Effector memory CD8-positive, alpha-beta T cell (primary cell): Measurements from ENCODE around the gene ZNF24.

Experiments used
- ATAC-seq: fragments of 150-1000 bp; cut with Tn5 transposase; replicated peaks from 2 replicates; pipeline ENCODE4 v1.10.0; 2021; ENCODE audit warnings: mild to moderate bottlenecking, moderate library complexity
- DNase-seq, 3 experiments: peaks; one replicate each; pipeline ENCODE4 v3.0.0; 2021
- H3K27ac Mint-ChIP-seq, 2 donors: one replicate each; pipeline ENCODE4 v1.8.0; 2022; ENCODE audit warnings: mild to moderate bottlenecking in 2 of 2, mixed read lengths in 2 of 2, moderate library complexity in 2 of 2
- H3K27me3 Mint-ChIP-seq, 2 donors: one replicate each; pipeline ENCODE4 v1.8.0; 2022; ENCODE audit warnings: mixed read lengths in 2 of 2
- H3K36me3 Mint-ChIP-seq: one replicate; pipeline ENCODE4 v1.8.0; 2022; ENCODE audit warnings: mild to moderate bottlenecking, moderate library complexity, mixed read lengths; ENCODE audit not compliant: insufficient read depth
- H3K4me1 Mint-ChIP-seq, 2 donors: one replicate each; pipeline ENCODE4 v1.8.0; 2022; ENCODE audit warnings: low read depth in 2 of 2, mixed read lengths in 2 of 2
- H3K4me3 Mint-ChIP-seq, 2 donors: one replicate each; pipeline ENCODE4 v1.8.0; 2022; ENCODE audit warnings: mild to moderate bottlenecking in 2 of 2, mixed read lengths in 2 of 2, moderate library complexity in 2 of 2
- H3K9me3 Mint-ChIP-seq, 2 donors: one replicate each; pipeline ENCODE4 v1.8.0; 2022; ENCODE audit warnings: mixed read lengths in 2 of 2

The ZNF24 gene

DNA sequence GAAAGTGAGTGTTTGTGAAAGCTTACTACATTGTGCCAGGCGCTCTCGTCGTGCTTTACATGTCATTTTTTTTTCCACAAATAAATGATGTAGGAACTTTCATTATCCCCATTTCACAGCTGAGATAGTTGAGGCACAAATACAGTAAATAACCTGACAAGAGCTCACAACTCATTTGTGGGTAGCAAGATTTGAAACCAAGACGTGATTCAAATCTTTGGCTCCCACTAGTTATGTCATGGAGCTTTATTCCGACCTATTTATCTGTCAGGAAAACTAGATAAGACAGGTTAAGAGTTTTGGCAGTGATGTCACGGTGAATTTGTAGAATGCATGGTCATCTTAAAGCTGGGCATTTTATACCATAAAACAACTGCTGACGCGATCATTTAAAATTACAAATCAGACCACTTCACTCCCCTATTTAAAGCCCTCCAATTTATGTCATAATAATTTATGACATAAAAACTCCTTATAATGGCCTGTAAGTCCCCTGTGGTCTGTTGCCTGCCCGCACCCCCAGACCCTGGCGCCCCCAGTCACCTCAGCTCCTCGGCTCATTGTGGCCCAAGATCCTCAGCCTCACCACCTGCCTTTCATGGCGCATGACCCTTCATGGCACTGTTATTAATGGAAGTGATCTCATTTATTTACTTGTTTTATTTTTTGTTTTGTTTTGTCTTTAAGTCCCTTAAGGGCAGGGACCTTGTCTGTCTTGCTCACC is 678 bp upstream of the ZNF24 start:
- ATAC-seq (no peak), DNase-seq (no peak)
- Mint-ChIP-seq H3K4me1 (peaks cover 23 to 34% of the 10 kb centered on the region in 2 donors), H3K27ac (peak overlapping the region; percentile 96 to 98), H3K9me3 (no peaks in the 10 kb centered on the region), H3K4me3 (peak overlapping the region; percentile 95 to 97), H3K36me3 (peaks cover 52% of the 10 kb centered on the region), H3K27me3 (no peaks in the 10 kb centered on the region)

DNA sequence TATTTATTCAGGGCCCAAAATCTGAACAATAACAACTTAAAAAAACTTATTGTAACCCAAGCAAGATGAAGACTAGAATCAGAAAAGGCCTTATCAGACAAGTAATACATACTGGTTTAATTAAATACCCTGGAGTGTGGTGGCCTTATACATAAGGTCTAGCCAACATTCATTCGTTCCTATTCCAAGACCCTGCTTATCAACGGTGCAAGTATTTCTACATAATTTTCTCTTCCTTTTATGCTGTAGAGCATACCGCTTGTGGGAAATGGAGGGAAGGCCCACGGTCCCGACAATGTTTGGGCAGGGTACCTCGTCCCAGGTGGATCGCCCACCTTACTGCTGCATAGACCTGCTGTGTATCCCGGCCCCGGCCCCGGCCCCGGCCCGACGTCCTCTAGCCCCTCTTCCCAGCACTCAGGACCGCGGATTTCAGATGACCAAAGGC is 708 bp downstream of the ZNF24 start:
- Mint-ChIP-seq H3K27me3 (no peaks in the 10 kb centered on the region), H3K27ac (peak overlapping the region; percentile 96 to 98), H3K4me3 (peak overlapping the region; percentile 95 to 97), H3K9me3 (no peaks in the 10 kb centered on the region), H3K4me1 (peaks cover 28 to 44% of the 10 kb centered on the region in 2 donors), H3K36me3 (peaks cover 66% of the 10 kb centered on the region)
- ATAC-seq = peak; percentile 4
- DNase-seq = no peak

DNA sequence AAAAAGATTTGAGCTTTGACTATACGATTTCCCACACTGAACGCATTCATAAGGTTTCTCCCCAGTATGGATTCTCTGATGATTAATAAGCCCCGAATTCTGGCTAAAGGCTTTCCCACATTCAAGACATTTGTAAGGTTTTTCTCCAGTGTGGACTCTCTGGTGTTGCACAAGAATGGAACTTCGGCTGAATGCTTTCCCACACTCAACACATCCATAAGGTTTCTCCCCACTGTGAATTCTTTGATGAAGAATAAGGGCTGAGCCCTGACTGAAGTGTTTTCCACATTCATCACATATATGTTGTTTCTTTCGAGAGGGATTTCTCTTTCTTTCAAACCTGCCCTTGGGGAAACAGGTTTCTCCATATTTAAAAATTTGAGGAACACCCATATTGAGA is 6.9 kb downstream of the ZNF24 start:
- Mint-ChIP-seq H3K4me1 (peaks cover 16 to 40% of the 10 kb centered on the region in 2 donors), H3K36me3 (peaks cover 81% of the 10 kb centered on the region), H3K27ac (no peak overlapping the region), H3K27me3 (no peaks in the 10 kb centered on the region), H3K9me3 (no peaks in the 10 kb centered on the region), H3K4me3 (no peak overlapping the region)
- ATAC-seq = no peak
- no peak for DNase-seq

DNA sequence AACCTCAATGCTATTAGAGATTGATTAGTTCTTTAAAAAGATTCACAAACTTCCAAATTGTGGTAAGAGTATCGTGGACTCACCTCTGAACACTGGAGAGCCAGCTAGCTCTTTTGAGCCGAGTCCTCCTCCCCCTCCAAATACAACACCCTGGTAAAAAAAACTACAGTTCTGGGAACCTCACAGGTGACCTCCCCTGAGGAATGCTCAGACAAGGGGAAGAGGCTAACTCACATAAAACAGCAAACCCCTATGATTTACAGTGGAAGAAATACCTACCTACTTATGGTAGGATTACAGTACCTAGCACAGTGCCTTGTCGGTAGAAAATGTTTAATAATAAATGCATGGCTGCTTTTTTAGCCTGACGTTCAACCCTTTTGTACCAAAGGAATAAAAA is 8.4 kb downstream of the ZNF24 start:
- no peak for ATAC-seq
- no peaks in the 10 kb centered on the region for H3K27me3 Mint-ChIP-seq
- peaks cover 76% of the 10 kb centered on the region for H3K36me3 Mint-ChIP-seq
- no peaks in the 10 kb centered on the region for H3K9me3 Mint-ChIP-seq
- H3K27ac Mint-ChIP-seq = peak overlapping the region in 1 of 2 donors; percentile 19
- H3K4me3 Mint-ChIP-seq = no peak overlapping the region
- H3K4me1 Mint-ChIP-seq = peaks cover 13 to 37% of the 10 kb centered on the region in 2 donors
- no peak for DNase-seq

DNA sequence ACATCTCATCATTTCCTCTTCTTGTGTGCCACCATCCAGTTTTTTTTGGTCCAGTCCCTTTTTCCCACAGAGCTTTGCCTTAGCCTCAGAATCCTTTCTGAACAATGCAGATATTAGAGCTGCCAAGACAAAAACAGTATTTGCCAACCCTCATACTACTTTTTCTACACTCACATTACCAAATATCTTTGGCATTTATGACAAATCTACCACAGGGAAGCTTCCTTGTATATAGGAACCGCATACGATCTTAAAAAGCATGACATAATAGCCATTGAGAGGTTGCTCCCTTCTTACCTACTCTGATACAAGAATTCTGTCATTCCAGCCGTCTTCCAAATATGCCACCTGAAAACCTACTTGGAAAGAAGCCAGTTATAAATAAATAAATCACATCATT is 9.4 kb downstream of the ZNF24 start:
- DNase-seq = no peak
- Mint-ChIP-seq H3K27me3 (no peaks in the 10 kb centered on the region), H3K36me3 (peaks cover 65% of the 10 kb centered on the region)

DNA sequence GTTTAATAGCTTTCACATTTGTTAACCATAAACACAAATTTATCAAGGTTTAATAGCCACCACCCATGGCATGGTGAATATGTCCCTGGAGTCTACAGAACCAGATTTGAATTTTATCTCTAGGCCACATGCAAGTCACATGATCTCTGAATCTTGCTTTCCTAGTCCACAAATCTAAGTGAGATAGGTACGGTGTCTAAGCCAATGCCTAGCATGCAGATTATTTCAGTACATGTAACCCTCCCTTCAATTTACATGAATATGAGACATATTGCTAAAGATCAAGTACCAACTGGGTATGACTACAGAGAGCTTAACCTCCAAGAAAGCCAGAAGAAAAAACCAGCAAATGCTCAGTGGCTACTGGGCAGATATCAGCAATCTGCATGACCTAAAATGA is 10.0 kb downstream of the ZNF24 start:
- DNase-seq (no peak), ATAC-seq (no peak)
- H3K4me3 Mint-ChIP-seq = no peak overlapping the region
- no peaks in the 10 kb centered on the region for H3K9me3 Mint-ChIP-seq
- peaks cover 59% of the 10 kb centered on the region for H3K36me3 Mint-ChIP-seq
- peaks cover 7 to 22% of the 10 kb centered on the region in 2 donors for H3K4me1 Mint-ChIP-seq
- peak overlapping the region in 1 of 2 donors; percentile 12 for H3K27ac Mint-ChIP-seq
- H3K27me3 Mint-ChIP-seq = no peaks in the 10 kb centered on the region

More for the DNA sequence above, 9.4 kb downstream of the ZNF24 start:
- H3K9me3 Mint-ChIP-seq = no peaks in the 10 kb centered on the region
- H3K4me1 Mint-ChIP-seq = peaks cover 12 to 28% of the 10 kb centered on the region in 2 donors
- peak overlapping the region in 1 of 2 donors; percentile 12 for H3K27ac Mint-ChIP-seq
- H3K4me3 Mint-ChIP-seq = no peak overlapping the region
- ATAC-seq = no peak

DNA sequence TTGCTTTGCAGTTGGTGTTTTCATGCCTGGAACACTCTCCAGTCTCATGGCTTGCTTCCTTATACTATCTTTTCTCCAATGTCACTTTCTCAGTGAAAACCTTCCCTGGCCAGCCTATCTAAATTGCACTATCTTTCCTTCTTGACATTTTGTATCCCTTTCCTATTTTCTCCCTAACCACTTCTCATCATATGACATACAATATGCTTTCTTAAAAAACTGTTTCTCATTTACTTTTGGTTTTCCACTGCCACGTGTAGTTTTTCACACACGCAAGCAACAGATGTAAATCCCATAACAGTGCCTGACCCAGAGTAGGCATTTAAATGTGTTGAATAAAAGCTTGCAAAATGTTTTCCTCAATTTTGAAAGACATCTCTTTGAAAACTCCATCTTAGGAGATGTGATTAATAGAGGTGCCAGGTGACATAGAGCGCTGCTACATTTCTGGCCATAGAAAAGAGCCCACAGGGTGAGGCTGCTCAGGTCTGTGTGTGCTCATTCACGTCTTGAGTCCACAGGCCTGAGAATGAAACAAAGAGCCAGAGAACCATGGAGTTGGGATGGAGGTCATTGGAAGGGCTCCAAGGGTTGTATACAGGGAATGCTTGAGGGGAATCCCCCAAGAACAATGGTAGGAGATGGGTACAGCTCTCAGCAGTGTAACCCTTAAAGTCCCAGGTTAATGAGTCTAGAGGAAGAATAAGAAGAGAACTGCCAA is 12.7 kb downstream of the ZNF24 start:
- no peak overlapping the region for H3K27ac Mint-ChIP-seq
- ATAC-seq (no peak), DNase-seq (no peak)
- no peaks in the 10 kb centered on the region for H3K9me3 Mint-ChIP-seq
- H3K4me3 Mint-ChIP-seq = no peak overlapping the region
- H3K27me3 Mint-ChIP-seq = no peaks in the 10 kb centered on the region
- H3K36me3 Mint-ChIP-seq = peaks cover 32% of the 10 kb centered on the region
- peaks cover 7 to 14% of the 10 kb centered on the region in 2 donors for H3K4me1 Mint-ChIP-seq

DNA sequence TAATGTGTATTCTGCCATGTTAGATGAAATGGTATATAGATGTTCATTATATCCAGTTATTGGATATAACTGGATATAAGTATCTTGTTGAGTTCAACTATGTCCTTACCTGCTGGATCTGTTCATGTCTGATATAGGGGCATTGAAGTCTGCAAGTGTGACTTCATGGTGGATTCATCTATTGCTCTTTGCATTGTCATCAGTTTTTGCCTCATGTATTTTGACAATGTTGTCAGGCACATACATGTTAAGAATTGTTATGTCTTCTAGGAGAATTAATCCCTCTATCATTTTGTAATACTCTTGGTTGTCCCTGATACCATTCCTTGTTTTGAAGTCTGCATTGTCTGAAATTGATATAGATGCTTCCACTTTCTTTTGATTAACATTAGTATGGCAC is 15.4 kb downstream of the ZNF24 start:
- no peak overlapping the region for H3K27ac Mint-ChIP-seq
- H3K36me3 Mint-ChIP-seq = peaks cover 13% of the 10 kb centered on the region
- no peak for ATAC-seq

DNA sequence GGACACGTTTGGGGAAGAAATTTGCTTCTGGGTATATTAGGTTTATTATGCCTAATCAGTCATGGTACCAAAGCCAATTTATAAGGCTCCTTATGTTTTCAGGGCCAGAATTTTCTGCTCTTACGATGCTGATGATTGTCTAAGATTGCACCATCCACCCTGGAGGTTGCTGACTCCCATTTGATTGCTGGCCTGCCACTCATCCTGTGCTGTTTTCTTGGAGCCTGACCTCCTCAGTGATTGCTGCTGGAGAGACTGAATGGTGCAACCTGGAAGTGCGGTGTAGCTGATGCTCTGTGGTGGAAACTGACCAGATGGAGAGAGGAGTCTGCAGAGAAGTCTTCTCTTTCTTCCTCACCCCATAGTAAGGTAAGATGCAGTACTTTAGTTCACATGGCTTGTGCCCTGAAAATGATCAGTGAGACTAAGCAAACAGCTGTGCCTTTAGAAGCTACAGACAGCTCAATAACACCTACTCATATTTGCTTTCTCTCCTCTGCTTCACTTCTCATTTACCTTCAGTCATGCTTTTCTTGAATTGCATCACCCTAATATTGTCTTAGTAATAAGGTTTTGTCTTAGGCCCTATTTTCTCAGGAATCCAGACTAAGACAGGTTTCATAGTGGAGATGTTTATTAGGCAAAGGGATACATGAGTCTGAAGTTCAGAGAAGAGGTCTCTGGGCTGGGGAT is 17.4 kb downstream of the ZNF24 start:
- Mint-ChIP-seq H3K27me3 (no peaks in the 10 kb centered on the region), H3K9me3 (no peaks in the 10 kb centered on the region)
- no peak for ATAC-seq

More for the DNA sequence above, 15.4 kb downstream of the ZNF24 start:
- Mint-ChIP-seq H3K4me3 (no peak overlapping the region), H3K27me3 (no peaks in the 10 kb centered on the region), H3K9me3 (no peaks in the 10 kb centered on the region), H3K4me1 (peaks cover 0 to 4% of the 10 kb centered on the region in 2 donors)
- no peak for DNase-seq

DNA sequence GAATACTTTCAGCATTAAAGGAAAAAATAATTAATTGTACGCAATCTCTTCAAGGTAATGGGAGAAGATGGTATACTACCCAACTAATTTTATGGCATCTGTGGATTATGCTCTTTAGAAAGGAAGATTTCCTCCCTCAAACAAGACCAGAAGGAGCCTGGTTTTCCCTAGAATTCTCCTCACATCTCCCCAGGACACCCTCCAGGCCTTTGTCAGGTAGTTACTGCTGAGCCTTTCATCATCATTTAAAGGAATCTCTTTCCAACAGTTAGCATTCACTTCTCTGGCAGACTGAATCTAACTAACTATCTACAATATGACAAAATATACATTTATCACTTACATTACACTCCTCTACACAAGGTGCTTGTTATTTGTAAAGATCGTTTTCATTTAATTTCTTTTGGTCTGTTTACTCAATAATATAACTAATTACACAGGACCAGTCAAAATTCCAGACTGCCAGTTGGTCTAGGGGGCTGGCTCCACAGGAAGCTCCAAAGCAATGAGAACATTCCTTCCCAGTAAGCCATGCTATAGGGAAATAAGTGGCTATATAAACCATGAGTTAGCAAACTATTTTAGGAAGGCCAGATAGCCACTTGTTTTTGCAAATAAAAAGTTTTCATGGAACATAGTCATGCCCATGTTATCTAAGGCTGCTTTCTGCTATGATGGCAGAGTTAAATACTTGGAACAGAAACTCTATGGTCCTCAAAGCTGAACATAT is 19.1 kb downstream of the ZNF24 start:
- H3K27me3 Mint-ChIP-seq = no peaks in the 10 kb centered on the region
- no peak overlapping the region for H3K27ac Mint-ChIP-seq
- DNase-seq (no peak), ATAC-seq (no peak)
- H3K4me3 Mint-ChIP-seq = no peak overlapping the region
- no peaks in the 10 kb centered on the region for H3K36me3 Mint-ChIP-seq
- H3K9me3 Mint-ChIP-seq = no peaks in the 10 kb centered on the region
- H3K4me1 Mint-ChIP-seq = no peaks in the 10 kb centered on the region

More for the DNA sequence above, 17.4 kb downstream of the ZNF24 start:
- no peak for DNase-seq
- Mint-ChIP-seq H3K4me1 (no peaks in the 10 kb centered on the region), H3K36me3 (no peaks in the 10 kb centered on the region), H3K4me3 (no peak overlapping the region), H3K27ac (no peak overlapping the region)

DNA sequence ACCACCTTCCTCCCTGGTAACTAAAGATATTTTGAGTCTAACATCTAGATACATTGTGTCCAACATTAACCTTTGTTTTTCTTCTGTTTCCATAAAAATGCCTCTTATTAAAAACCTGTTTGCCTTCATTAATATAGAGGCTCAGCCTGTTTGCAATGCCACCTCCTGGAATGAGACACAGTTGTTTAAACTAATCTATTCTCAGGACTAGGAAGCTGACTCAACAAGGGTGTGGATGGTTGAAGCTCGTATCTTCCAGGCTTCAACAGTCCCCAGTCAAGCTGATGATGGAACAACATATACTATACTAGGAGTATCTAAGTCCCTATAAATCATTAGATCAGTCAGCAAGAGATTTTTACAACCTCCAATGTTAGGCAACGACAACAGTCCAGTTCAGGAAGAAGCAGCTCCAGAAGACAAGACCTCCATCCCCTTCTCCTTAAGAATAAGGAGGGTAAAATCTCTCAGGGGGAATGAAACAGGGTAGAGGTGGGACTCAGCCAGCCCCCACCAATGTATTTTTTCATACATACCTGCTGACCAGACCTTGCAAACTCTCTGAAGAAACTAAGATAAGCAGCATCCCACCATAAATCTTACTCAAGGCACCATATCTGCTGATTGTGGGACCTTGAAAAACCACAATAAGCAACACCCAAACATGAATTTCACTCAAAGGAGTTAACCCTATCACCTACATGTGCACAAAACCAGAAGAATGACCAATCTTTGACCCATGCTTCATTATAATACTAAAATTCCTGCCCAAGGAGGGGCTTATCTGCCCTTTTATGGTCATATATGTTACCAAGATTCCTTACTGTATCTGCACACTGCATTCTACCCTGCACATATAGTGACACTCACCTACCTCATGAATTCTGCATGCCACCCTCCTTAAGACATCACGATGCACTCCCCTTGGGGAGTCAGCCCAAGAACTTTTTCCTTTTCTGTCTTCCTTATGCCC is 21.4 kb downstream of the ZNF24 start:
- Mint-ChIP-seq H3K4me1 (no peaks in the 10 kb centered on the region), H3K4me3 (no peak overlapping the region), H3K27me3 (no peaks in the 10 kb centered on the region), H3K36me3 (no peaks in the 10 kb centered on the region), H3K27ac (no peak overlapping the region), H3K9me3 (no peaks in the 10 kb centered on the region)
- DNase-seq (no peak), ATAC-seq (no peak)

DNA sequence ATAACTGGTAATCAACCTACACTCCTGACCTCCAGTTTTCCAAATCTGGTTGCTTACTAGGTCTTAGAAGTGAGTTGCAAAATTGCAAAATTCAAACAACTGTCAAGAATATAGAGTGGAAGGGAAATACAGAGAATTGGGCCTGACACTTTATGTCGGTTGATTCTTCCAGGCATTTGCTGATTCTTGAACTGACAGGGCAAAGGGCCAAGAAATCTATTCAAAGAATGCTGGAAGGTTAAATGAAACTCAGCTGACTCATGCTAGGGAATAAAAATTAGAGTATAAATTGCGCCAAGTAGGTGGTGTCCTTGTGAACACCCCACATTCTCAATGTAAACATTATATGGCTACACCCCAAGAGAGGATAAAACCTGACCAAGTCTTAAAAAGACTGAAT is 32.7 kb downstream of the ZNF24 start:
- H3K27ac Mint-ChIP-seq = no peak overlapping the region
- H3K4me3 Mint-ChIP-seq = no peak overlapping the region
- peaks cover 5 to 7% of the 10 kb centered on the region in 2 donors for H3K9me3 Mint-ChIP-seq
- H3K27me3 Mint-ChIP-seq = no peaks in the 10 kb centered on the region
- DNase-seq = no peak
- no peak for ATAC-seq
- H3K36me3 Mint-ChIP-seq = no peaks in the 10 kb centered on the region
- H3K4me1 Mint-ChIP-seq = no peaks in the 10 kb centered on the region
